Central memory CD8-positive, alpha-beta T cell (primary cell): ENCODE results near the gene SRGAP2C.
"Not testable (repeated sequence)": the region's sequence is repeated elsewhere in the genome, so short reads cannot be mapped to it uniquely, and the experiment has no call there.

Experiments used
- ATAC-seq: fragments of 150-1000 bp; cut with Tn5 transposase; replicated peaks from 2 replicates; pipeline ENCODE4 v1.10.0; 2022; ENCODE audit warnings: mild to moderate bottlenecking, moderate FRiP score, moderate number of reproducible peaks; ENCODE audit not compliant: poor library complexity, severe bottlenecking; ENCODE audit errors: extremely low read depth
- DNase-seq, 2 donors: peaks; one replicate each; pipeline ENCODE4 v3.0.0; 2021; ENCODE audit warnings: low spot score in 2 of 2
- H3K27ac Mint-ChIP-seq: one replicate; pipeline ENCODE4 v1.8.0; 2022; ENCODE audit warnings: low read depth, mild to moderate bottlenecking, moderate library complexity, mixed read lengths
- H3K27me3 Mint-ChIP-seq: one replicate; pipeline ENCODE4 v1.8.0; 2022; ENCODE audit warnings: mixed read lengths
- H3K36me3 Mint-ChIP-seq: one replicate; pipeline ENCODE4 v1.8.0; 2022; ENCODE audit warnings: mild to moderate bottlenecking, moderate library complexity, mixed read lengths; ENCODE audit not compliant: insufficient read depth
- H3K4me1 Mint-ChIP-seq: one replicate; pipeline ENCODE4 v1.8.0; 2022; ENCODE audit warnings: mixed read lengths
- H3K4me3 Mint-ChIP-seq: one replicate; pipeline ENCODE4 v1.8.0; 2022; ENCODE audit warnings: mild to moderate bottlenecking, moderate library complexity, mixed read lengths
- H3K9me3 Mint-ChIP-seq: one replicate; pipeline ENCODE4 v1.8.0; 2022; ENCODE audit warnings: mixed read lengths

SRGAP2C gene

DNA sequence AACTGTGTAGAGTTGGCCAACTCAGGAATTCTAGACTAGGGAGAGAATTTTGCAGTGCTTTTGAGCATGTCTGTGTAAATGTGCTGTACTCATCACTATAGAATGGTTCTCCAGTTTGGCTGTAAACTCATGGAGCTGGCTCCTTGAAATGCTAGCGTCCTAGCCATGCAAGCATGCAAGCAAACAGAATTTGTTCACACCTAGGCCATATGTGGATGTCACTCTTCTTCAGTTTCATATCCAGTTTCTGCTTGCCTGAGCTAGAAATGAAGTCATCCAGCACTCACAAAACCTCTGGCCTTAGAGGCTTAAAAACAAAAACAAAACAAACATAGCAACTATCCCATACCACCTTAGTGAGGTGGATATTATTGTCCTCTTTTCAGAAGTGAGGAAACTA, 37.0 kb downstream of the SRGAP2C start:
- not testable (repeated sequence) for DNase-seq, H3K4me1 Mint-ChIP-seq, H3K36me3 Mint-ChIP-seq, H3K27ac Mint-ChIP-seq, H3K9me3 Mint-ChIP-seq, H3K27me3 Mint-ChIP-seq, H3K4me3 Mint-ChIP-seq
- ATAC-seq: peak; percentile 42

DNA sequence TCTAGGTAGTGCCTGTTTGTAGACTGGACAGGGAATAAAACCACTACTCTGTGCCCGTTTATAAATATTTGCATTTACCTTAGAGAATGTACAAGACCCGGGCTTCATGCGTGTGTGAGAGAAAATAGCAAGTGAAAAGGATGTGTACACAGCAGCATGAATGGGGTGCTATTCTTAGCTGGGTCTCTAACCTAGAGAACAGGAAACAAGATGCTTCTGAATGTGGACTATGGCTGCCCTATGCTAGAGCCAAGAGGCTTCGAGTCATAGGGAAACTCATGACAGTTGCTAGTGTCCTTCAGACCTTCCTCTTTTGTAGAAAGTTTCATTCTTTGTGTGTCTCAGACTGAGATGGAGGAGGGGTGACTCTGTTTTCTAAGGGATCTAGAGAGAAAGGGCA, 39.9 kb downstream of the SRGAP2C start:
- H3K4me3 Mint-ChIP-seq, DNase-seq, H3K27ac Mint-ChIP-seq, H3K36me3 Mint-ChIP-seq, H3K9me3 Mint-ChIP-seq, H3K27me3 Mint-ChIP-seq, H3K4me1 Mint-ChIP-seq: not testable (repeated sequence)
- ATAC-seq: peak; percentile 68

DNA sequence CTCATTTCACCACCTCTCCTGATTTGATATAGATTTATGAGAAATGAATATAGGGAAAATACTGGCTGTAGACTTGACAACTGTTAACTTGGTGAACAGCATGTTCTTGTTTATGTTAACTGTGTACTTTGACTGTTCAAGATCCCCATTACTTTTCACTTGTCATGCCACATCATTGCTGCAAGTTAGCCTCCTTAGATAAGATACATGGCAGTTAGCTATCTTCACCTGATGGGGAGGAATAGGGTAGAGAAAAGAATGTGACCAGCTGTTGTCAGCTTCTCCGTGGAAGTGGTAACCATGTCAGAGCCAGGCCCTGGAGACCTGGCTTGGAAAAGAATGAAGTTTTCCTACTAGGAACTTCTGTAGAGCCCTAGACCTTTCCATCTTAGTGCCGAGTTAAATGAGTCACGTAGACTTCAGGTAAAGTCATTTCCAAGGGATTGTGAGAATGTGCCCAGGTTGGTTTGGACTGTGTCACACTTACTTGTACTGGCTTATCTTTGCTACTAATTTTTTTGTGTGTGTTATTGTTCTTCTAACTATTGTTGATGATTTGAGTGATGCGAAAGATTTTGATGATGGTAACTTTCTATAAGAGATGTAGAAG, 41.6 kb downstream of the SRGAP2C start:
- H3K4me3 Mint-ChIP-seq, H3K27ac Mint-ChIP-seq, H3K36me3 Mint-ChIP-seq, H3K4me1 Mint-ChIP-seq, H3K27me3 Mint-ChIP-seq, DNase-seq, H3K9me3 Mint-ChIP-seq, ATAC-seq: not testable (repeated sequence)

DNA sequence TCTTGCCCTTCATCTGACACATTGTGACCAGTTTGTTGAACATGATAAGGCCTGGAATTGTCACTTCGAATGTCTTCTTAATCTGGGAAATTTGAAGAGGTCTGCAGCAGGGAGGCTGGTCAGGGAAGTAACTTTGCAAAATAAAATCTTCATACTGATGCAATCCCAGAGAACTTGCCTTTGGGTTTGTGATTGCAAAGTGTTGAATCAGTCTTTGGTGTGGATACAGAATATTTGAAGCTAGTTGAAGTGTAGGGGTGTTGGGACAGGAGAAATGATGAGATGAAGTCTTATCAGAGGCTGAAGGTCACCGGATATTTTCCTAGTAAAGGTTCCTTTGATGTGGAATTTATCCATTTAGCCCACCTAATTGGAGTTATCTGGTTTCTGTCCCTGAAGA, 42.1 kb downstream of the SRGAP2C start:
- not testable (repeated sequence) for H3K27me3 Mint-ChIP-seq, ATAC-seq, H3K27ac Mint-ChIP-seq, DNase-seq, H3K36me3 Mint-ChIP-seq, H3K4me1 Mint-ChIP-seq, H3K4me3 Mint-ChIP-seq, H3K9me3 Mint-ChIP-seq

DNA sequence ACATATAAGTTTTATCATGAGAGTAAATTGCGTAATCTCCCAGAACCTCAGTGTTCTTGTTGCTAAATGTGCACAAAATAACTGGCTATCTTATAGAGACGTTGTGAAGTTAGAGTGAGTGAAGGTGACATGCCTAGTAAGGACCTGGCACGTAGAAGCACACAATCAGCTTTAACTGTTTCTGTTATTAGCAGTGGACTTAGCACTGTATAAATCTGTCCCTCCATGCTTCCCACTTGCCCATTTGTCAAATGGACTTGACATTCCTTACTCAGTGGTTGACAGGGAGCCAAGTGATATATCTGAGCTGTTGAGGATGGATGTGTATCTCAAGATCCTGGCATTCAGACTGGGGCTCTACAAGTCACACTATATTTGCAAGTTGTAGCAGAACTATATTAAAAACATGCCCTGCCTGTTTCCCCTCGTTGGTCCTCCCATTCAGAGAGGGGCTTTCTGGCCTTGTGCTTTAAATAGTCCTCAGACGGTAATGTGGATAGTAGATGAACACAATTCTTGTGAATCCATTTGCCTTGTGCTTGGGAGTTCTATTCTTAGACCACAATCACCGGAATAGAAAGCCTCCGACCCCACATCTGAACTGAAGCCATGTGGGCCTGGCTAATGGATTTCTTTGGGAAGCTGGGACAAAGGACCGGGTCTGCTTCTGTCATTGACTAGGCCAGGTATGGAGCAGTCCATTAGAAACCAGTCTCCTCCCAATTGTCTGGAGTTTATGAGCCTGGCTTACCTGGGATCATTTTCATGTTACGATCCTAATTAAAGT, 43.0 kb downstream of the SRGAP2C start:
- H3K4me1 Mint-ChIP-seq, H3K27me3 Mint-ChIP-seq, DNase-seq, H3K9me3 Mint-ChIP-seq, H3K4me3 Mint-ChIP-seq, H3K27ac Mint-ChIP-seq, H3K36me3 Mint-ChIP-seq, ATAC-seq: not testable (repeated sequence)

DNA sequence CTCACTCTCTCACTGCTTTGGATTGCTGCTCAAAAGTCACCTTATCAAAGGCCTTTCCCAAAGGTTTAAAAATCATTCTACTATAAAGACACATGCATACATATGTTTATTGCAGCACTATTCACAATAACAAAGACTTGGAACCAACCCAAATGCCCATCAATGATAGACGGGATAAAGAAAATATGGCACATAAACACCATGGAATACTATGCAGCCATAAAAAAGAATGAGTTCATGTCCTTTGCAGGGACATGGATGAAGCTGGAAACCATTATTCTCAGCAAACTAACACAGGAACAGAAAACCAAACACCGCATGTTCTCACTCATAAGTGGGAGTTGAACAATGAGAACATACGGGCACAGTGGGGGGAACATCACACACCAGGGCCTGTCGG, 45.9 kb downstream of the SRGAP2C start:
- not testable (repeated sequence) for ATAC-seq, H3K27me3 Mint-ChIP-seq, H3K4me3 Mint-ChIP-seq, H3K27ac Mint-ChIP-seq, H3K36me3 Mint-ChIP-seq, H3K9me3 Mint-ChIP-seq, DNase-seq, H3K4me1 Mint-ChIP-seq

DNA sequence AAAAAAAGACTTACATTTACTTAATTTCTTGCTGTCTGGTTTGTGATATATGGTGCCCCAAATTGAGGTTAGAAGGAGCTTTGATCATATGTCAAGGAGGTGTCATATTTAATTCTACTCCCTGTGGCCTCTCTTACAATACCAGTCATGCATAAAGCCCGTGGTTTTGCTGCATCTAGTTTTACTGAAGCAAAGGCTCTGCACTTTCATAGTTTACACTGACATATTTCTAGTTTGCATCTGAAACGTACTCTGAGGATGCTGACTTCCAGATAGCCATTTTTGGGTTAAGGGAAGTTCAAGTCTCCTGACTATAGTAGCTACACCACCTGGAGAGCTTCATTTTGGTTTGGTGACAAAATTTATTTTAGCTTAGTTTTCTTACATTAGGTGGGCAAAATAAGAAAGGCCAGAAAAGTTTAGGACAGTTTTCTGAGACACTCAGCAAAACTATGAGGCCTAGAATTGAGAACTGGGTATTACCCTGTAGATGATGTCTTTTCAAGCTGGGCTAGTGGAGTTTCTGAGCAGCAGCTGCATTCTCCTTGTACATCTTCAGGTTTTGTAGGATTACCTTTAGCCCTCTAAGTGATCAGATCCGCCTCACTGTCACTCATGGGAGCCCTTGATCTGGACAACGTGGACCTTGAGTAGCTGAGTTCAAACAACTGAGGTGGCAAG, 47.8 kb downstream of the SRGAP2C start:
- DNase-seq, H3K36me3 Mint-ChIP-seq, H3K4me3 Mint-ChIP-seq, H3K27ac Mint-ChIP-seq, H3K9me3 Mint-ChIP-seq, H3K27me3 Mint-ChIP-seq, H3K4me1 Mint-ChIP-seq: not testable (repeated sequence)
- ATAC-seq: peak; percentile 40

DNA sequence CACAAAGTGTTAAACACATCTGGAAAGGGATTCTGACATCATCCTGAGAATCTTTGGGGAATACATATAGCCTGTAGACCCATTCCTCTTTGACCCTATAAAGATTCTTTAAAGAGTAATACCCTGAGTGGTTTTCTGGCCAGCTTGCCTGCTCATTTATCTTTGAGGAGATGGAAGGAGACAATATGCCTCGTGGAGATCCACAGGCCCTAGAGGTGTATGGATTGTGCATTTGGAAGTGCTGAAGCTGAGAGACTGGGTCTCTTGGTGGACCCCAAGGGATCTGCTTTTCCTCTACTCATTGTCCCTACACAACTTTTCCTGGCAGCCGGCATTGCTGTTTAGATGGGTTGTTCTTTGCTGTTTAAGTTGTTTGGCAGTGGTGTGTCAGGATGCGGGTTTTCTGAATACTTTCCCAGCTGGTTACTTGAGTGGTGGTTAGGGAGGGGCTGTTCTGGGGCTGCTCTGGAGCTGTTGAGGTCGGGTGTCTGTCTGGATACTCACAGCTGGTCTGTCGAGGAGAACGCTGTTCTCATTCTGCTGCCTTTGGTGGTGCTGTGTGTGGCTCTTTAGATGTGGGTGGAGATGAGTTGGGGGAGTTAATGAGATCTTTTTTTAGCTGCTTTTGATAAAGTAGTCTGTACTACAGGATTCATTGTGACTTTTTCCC, 49.5 kb downstream of the SRGAP2C start:
- not testable (repeated sequence) for H3K27ac Mint-ChIP-seq, H3K4me3 Mint-ChIP-seq, H3K36me3 Mint-ChIP-seq, H3K4me1 Mint-ChIP-seq, H3K9me3 Mint-ChIP-seq, H3K27me3 Mint-ChIP-seq, ATAC-seq, DNase-seq

DNA sequence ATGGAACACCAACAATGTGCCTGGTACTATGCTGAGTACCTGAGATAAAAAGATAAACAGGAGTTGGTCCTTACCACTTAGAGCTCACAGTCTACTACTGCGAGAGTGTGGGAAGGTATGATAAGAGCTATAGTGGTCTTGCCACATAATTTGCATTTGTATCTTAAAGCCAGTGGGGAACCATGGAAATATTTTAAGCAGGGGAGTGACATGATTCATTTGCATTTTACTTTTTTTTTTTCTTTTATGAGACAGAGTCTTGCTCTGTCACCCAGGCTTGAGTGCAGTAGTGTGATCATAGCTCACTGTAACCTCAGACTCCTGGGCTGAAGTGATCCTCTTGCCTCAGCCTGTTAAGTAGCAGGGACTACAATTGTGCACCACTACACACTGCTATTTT, 53.6 kb downstream of the SRGAP2C start:
- not testable (repeated sequence) for H3K4me1 Mint-ChIP-seq, H3K4me3 Mint-ChIP-seq, H3K9me3 Mint-ChIP-seq, H3K27ac Mint-ChIP-seq, DNase-seq, H3K36me3 Mint-ChIP-seq, H3K27me3 Mint-ChIP-seq
- peak; percentile 49 for ATAC-seq

DNA sequence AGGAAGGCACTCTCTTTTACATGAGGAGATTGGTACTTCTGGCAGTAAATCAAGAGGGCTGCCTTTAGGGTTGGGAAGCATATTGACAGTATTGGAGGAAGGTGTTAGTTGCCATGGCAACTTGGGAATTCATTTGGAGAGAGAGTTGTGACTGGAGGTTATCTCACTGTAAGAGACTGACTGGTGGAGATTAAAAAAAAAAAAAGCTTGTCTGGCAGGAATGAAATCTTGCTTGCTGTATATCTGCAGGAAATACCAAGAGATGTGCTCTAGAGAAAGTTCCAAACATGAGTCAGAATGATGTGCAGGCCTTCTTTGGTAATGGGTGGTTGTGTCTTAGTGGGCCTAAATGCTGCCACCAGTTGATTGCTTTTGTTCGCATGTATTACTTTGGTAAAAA, 59.1 kb downstream of the SRGAP2C start:
- H3K4me3 Mint-ChIP-seq, H3K27ac Mint-ChIP-seq, DNase-seq, H3K4me1 Mint-ChIP-seq, ATAC-seq, H3K9me3 Mint-ChIP-seq, H3K36me3 Mint-ChIP-seq, H3K27me3 Mint-ChIP-seq: not testable (repeated sequence)

DNA sequence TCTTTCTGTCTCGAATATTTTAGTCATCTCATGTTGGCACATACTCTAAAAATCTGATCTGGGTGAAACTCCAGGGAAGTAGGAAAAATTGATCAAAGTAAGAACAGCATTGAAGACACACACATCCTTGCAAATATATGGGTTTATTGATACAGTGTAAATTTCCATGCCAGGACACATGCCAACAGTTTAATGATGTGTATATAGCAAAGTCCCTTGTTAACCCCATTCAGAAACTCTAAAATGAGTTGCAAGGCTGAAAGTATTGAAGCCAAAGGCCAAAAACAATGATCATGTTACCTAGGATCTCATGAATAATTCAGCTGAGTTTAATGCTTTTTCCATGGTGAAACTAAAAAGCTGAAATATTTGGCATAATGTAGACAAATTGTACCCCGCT, 61.6 kb downstream of the SRGAP2C start:
- ATAC-seq, H3K4me1 Mint-ChIP-seq, DNase-seq, H3K9me3 Mint-ChIP-seq, H3K27ac Mint-ChIP-seq, H3K36me3 Mint-ChIP-seq, H3K27me3 Mint-ChIP-seq, H3K4me3 Mint-ChIP-seq: not testable (repeated sequence)

DNA sequence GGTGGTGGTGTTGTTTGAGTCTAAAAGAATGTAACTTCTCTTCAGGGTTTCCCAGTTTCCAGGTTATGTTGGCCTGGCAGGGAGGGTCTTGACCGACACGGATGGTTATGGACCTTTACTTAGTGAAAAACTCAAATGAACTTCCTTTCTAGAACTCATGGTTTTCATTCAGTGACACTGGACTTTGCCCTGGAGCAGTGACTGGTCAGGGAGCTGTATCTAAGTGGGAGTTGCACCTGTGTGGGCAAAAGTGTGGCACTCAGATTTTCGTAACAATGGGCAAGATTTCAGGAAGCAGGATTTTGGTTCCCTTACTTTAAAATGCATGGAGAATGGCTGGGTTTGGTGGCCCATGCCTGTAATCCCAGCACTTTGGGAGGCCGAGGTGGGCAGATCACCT, 67.9 kb downstream of the SRGAP2C start:
- H3K36me3 Mint-ChIP-seq, H3K9me3 Mint-ChIP-seq, H3K27me3 Mint-ChIP-seq, H3K4me3 Mint-ChIP-seq, DNase-seq, ATAC-seq, H3K4me1 Mint-ChIP-seq, H3K27ac Mint-ChIP-seq: not testable (repeated sequence)

DNA sequence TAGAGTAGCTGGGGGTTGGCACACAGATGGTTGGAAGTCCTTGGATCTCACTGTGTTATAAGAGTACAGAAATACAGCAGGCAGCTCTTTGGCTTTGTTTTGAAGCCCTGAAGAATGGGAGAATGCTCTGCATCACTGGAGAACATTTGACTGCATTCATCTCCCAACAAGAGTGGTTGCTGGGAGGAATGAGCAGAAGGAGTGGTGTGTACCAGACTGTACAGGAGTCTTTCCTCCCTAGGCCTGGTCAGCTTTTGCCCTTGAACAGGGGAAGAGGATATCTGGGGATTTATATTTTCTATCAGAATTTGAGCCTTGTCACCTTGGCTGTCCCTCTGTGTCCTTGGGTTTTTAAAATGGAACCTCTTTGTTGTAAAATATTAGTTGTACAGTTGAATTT, 69.8 kb downstream of the SRGAP2C start:
- not testable (repeated sequence) for DNase-seq, H3K4me3 Mint-ChIP-seq, H3K27me3 Mint-ChIP-seq, H3K4me1 Mint-ChIP-seq, H3K36me3 Mint-ChIP-seq, H3K9me3 Mint-ChIP-seq, H3K27ac Mint-ChIP-seq, ATAC-seq
